ENCODE measurements around the gene SOHLH1.

Gene SOHLH1

DNA sequence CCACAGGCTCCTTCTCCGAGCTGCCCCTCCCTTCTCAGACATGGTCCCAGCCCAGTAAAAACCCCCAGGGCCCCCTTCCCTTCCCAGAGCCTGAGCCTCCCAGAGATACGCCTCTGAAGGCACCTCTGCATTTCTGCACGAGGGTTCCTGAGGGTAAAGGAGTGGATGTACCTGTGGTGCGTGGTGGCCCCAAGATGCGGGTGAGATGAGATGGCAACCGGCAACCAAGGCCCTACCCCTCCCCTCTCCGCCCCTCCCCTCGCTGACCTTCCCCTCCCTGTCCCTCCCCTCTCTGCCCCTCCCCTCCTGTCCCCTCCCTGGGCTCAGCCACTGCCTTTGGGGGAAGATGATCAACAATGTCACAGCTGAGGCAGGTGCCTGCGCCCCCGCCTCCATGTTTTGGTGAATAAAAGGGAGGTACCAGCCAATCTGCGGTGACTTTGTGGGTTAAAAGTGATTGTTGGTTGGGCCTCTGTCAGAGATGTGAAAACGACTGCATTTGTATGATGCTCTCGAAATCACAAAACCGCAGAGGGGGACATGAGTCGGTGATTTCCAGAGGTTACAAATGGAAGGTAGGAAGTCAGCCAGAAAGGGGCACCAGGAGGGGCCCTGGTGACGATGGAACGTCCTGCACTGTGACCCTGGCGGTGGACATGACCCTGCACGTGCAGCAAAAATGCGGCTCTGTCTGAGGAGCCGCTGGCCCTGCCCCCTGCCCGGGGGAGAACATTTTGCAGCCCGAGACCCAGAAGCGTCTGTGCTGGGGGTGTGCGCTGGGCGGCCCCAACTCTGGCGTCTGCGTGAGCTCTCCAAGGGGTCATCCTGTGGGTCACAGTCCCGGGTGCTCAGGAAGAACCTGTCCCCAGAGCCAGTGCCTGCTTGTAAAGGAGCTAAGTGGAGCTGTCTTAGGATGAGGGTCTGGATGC lies 32.5 kb downstream of the SOHLH1 start:
- in situ Hi-C loops (cut with HindIII; ENCODE audit: low pct_ligation_motif_present, low pct_unique_long_range_greater_than_20kb, low sequenced_read_pairs): no loop called here
- DNase-seq: no peak

DNA sequence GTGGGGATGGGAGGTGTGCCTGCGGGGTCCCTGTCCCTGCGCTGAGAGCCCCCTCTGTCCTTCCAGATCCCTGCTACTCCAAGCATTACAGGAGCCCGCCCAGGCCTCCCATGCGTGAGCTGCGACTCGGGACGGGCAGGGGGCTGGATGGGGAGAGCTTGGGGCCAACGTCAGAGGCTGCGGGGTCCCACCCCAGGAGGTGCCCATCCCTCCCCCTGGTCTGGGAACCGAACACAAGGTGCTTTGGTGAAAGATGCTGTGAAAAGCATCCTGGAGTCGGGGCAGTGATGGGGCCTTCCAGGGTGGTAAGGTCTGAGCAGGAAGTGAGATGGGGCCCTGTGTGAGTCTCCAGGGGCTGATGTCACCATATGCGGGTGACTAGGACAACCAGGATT lies 33.5 kb downstream of the SOHLH1 start:
- no peak for DNase-seq
- in situ Hi-C loops (cut with HindIII; ENCODE audit: low pct_ligation_motif_present, low pct_unique_long_range_greater_than_20kb, low sequenced_read_pairs): no loop called here

DNA sequence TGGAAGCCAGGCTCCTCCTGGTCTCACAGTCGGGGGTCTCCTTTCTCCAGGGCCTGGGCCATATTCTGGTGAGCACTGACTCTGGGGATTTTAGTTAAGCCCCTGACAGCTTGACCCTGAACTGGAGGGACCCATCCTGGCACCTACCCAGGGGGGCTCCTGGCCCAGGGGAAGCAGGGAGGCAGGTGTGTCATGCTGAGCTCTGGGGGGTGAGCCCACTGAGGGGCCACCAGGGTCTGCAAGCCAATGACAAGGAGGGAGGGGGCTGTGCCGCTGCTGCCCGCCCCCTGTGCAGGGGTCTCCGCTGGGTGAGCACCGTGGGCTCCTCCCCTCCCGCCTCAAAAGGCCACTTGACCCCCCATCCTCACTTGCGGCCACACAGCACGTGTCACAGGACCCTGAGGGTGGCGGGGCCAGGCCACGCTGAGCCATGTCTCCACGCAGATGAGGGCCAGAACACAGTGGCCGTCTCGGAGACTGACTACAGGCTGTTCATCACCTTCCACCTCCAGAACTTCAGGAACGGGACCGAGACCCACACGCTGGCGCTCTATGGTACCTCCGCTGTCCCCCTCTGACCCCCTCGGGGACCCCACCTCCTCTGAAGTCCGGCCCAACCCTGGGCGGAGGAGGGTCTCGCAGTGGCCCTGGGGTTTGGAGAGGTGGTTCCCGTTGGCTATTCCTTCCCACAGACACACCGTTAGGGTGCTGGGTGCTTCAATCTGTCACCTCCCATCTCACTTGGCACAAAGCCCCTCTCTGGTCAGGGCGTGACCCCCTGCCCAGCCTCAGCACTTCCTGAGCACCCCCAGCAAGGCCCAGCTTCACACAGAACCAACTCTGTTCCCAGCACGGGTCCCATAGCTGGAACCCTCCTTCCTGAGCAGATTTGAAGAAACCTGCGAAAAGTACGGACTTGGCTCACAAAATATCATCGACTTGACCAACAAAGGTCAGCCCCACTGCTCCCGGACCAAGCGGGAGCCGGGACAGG lies 34.2 kb downstream of the SOHLH1 start:
- in situ Hi-C loops (cut with HindIII; ENCODE audit: low pct_ligation_motif_present, low pct_unique_long_range_greater_than_20kb, low sequenced_read_pairs): no loop called here
- no peak for DNase-seq

DNA sequence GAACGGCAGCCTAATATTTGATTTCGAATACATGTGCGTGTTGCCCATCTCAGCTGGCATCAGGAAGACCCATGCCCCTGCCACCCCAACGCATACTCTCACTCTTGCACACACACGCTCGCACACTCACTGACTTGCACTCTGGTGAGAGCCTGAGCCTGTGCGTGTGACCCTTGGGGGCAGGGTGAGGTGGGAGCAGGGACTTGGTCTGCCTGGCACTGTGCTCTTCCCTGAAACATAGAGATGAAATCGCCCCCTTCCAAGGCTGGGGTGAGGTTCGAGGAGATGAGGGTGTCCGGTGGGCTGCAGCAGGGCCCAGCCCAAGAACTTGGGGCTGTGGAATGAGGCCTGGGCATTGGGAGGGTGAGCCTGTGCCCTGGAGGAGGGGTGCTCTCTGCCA lies 35.0 kb downstream of the SOHLH1 start:
- no peak for DNase-seq
- in situ Hi-C loops (cut with HindIII; ENCODE audit: low pct_ligation_motif_present, low pct_unique_long_range_greater_than_20kb, low sequenced_read_pairs): no loop called here

DNA sequence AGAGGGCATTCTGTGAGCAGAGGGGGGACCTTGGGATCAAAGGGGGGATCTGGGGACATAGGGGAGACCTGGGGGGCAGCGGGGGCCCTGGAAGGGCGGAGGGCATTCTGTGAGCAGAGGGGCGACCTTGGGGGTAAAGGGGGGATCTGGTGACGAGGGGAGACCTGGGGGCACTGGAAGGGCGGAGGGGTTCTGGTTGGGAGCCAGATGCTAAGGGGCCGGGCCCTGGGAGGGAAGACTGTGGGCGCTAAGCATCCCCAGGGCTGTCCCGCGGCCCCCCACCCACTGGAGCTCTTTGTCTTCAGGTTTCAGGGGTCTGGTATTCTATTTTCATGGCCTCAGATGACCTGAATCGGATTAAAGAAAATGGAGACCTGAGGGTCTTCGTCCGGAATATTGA lies 35.4 kb downstream of the SOHLH1 start:
- no peak for DNase-seq
- in situ Hi-C loops (cut with HindIII; ENCODE audit: low pct_ligation_motif_present, low pct_unique_long_range_greater_than_20kb, low sequenced_read_pairs): no loop called here

DNA sequence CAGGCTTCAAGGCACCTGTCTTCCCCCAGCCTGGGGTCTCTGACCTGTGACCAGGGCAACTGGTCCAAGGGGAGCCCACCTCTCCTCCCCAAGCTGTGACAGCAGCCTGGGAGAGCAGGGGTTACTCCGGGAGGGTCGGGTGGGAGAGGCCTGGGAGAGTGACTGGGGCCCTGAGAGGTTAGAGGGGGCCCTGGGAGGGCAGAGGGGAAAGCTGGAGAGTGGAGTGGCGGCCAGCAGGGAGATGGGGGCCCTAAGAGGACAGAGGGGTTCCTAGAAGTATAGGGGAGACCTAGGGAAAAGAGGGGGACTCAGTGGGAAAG lies 35.9 kb downstream of the SOHLH1 start:
- in situ Hi-C loops (cut with HindIII; ENCODE audit: low pct_ligation_motif_present, low pct_unique_long_range_greater_than_20kb, low sequenced_read_pairs): no loop called here
- no peak for DNase-seq

DNA sequence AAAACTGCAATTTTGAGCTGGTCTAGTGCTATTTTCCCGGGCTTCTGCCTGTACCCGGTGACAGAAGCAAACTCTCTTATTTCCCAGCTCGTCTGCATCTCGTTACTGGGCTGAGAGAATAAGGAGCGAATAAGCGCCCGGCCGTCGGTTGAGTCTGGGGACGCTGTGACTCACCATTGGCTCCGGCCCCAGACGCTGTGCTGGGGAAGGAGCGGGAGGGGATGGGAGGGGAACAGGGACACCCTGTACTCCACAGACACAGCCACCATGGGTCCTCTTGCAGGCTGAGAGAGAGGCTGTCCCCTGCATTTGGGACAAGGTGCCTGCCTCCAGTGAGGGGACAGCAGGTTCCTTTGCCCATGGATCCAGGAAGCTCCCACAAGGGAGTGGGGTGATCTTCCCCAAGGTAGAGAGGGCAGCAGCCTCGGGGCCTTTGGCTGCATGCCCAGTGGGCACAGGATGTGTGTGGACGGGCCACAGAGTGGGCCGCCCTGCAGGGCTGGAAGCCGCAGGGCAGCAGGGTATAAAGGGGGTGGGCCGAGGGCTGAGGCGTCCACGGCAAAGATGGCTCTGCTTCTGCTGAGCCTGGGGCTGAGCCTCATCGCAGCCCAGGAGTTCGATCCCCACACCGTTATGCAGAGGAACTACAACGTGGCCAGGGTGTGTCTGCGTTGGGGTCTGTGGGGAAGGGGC lies 36.4 kb downstream of the SOHLH1 start, which contains the start of gene LCN9:
Gene LCN9, plus strand, starts transcription at position 552 of the 693 bp plus-strand sequence. Its CDS starts 13 bp downstream, at position 565.
- no peak for DNase-seq
- in situ Hi-C loops (cut with HindIII; ENCODE audit: low pct_ligation_motif_present, low pct_unique_long_range_greater_than_20kb, low sequenced_read_pairs): no loop called here

DNA sequence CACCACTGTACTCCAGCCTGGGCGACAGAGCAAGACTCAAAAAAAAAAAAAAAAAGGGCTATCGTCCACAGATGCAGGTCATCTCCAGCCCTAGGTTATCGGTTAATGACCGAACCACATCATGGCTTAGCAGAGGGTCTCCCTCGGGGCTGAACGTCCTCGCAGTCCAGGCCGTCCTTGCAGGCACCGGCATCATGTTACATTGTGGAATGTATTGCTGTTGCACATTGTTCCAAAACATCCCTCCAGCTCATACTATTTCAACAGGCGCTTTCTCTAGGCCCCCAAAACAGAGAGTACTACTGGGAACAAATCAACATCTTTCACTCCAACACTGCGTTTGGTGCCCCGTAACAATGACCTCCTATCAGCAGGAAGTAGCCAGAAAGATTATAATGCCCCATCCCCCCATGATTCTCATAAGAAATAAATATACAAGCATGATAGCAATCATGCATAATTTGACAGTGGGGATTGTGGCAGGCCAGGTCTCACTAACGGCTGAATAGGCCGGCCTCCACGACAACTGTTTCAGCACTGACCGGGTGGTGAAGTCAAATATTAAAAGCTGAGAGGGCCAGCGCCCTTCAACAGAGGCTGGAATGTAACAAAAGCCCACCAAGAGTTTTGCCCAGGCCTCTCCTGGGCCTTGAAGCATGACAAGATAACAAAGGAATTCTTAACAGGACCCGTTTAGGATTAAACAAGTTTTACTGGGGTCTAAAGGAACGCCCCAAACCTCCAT lies 37.3 kb downstream of the SOHLH1 start:
- in situ Hi-C loops (cut with HindIII; ENCODE audit: low pct_ligation_motif_present, low pct_unique_long_range_greater_than_20kb, low sequenced_read_pairs): no loop called here
- DNase-seq: no peak

DNA sequence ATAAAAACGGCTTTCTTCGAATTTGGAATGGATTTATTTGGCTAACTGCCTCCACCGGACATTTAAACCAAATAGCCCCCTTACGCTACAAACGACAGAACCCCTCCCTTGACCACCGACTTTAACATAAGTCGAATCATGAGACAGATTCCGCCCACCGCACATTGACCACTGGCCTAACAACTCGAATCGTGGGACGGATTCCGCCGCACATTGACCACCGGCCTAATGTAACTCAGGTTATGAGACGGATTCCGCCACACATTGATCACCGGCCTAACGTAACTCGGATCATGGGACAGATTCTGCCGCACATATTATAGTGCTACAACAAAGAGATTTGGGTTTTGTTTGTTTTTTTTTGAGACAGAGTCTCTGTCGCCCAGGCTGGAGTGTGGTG lies 38.9 kb downstream of the SOHLH1 start:
- DNase-seq: no peak
- in situ Hi-C loops (cut with HindIII; ENCODE audit: low pct_ligation_motif_present, low pct_unique_long_range_greater_than_20kb, low sequenced_read_pairs): no loop called here

DNA sequence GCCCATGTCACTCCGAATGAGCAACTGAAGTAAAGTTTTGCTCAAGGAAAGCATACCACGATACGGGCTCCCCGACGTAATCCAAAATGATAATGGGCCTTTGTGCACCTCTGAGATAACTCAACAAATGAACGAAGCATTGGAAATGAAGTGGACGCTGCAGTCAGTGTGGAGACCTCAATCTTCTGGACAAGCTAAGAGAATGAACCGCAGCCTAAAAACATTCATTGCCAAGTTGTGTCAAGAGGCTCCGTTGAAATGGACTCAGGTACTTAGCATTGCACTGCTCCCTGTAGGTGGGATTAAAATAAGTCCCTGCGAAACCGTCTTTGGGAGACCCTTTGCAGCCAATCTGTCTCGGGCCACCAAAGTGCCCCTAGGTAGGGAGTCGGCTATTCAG lies 40.0 kb downstream of the SOHLH1 start:
- in situ Hi-C loops (cut with HindIII; ENCODE audit: low pct_ligation_motif_present, low pct_unique_long_range_greater_than_20kb, low sequenced_read_pairs): no loop called here
- DNase-seq: no peak

DNA sequence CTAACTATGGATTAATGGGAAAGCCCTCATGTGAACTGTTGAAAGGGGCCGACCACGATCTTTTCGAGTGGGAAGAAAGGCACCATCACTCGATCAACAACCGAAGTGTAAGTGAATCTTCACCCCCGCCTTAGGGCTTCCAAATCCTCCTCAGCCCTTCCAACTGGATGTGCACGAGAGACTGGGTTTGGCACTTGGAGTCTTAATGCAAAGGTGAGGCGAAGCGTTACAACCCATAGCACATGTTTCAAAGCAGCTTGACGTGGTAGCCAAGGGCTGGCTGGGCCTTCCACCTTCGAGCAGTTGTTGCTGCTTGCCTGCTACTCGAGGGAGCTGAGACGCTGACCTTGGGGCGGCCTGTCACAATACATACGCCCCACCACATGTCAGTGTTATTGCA lies 41.9 kb downstream of the SOHLH1 start:
- DNase-seq: no peak
- in situ Hi-C loops (cut with HindIII; ENCODE audit: low pct_ligation_motif_present, low pct_unique_long_range_greater_than_20kb, low sequenced_read_pairs): no loop called here

DNA sequence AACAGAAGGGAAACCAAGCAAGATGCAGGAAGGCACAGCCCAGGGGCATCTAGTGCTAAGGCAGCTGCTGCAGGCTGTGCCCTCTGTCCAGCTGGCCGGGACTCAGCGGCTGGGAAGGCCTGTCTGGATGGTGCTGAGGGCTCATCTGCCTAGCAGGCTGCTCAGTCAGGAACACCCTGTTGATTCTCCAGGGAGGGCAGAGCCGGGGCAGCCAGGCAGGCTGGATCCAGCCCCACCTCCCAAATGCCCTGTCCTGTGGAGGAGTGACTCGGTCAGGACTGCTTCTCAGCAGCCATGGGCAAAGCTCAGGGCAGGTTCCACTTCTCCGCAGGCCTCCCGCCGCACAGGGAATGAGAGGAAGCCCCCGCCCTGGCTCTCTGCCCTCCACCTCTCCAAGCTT lies 44.0 kb downstream of the SOHLH1 start:
- in situ Hi-C loops (cut with HindIII; ENCODE audit: low pct_ligation_motif_present, low pct_unique_long_range_greater_than_20kb, low sequenced_read_pairs): no loop called here
- no peak for DNase-seq

DNA sequence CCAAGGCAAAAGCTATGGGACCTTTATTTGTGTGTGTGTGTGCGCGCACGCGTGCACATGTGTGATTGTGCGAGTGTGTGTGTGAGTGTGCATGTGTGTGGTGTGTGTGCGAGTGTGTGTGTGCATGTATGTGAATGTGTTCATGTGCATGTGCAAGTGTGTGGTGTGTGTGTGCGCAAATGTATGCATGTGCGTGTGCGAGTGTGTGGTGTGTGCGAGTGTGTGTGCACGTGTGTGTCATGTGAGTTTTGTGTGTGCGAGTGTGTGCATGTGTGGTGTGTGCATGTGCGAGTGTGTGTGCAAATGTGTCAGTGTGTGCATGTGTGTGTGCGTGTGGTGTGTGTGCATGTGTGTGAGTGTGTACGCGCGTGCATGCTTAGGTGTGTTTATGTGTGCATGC lies 48.9 kb downstream of the SOHLH1 start:
- DNase-seq: no peak
- in situ Hi-C loops (cut with HindIII; ENCODE audit: low pct_ligation_motif_present, low pct_unique_long_range_greater_than_20kb, low sequenced_read_pairs): no loop called here

DNA sequence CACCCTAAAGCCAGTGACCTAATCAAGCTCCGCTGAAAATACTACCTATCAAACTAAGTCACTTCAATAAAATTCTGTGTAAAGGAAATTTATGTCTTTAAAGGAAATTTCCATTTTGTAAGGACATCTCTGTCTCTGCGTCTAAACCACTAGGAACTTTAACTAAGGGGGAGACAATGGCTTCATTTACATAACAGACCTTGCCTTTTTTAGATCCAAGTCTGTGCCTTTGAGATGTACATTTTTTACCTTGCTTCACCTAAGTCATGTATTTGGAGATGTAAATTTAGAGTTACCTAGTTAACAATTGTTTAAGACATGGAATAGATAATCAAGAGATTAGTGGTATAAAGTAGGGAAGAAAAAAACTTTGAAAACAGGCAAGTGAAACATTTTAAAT lies 49.8 kb downstream of the SOHLH1 start:
- in situ Hi-C loops (cut with HindIII; ENCODE audit: low pct_ligation_motif_present, low pct_unique_long_range_greater_than_20kb, low sequenced_read_pairs): no loop called here
- DNase-seq: no peak

DNA sequence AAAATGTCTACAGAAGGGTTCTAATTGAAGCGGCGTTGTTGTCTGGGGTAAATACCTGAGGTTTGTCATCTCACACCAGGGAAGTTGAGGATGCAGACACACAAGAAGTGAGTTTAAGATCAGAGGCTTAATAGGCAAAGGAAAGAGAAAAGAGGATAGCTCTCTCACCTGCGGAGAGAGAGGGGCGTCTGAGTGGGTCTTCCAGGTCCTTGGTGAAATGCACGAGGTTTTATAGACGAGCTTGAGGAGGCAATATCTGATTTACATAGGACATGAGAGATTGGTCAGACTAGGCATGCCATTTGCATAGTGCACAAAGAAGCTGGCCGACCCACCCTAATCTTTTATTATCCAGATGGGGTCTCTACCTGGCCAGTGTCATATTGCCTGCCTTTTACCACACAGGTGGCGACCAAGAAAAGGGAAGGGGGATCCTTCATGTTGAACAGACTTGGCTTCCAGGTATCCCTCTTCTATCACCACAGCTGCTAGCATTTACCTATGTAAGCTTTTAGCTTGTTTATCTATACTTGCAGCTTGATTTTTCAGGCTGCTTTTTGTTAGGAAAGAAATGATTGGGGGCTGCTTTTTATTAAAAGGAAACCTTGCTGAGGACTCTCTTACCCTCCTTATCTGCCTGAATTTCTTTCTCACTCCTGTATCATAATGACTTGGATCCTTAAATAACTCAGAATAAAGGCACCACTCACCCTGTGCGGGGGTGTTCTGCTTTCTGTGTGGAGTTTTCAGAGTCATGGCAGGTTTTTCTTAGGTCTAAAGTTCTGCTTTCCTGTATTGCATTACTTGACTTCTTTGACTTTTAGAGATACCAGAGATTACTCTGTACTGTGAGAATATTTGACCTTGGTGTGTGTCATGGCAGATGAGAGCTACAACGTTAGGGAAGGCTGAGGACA lies 50.5 kb downstream of the SOHLH1 start:
- in situ Hi-C loops (cut with HindIII; ENCODE audit: low pct_ligation_motif_present, low pct_unique_long_range_greater_than_20kb, low sequenced_read_pairs): no loop called here
- DNase-seq: no peak

DNA sequence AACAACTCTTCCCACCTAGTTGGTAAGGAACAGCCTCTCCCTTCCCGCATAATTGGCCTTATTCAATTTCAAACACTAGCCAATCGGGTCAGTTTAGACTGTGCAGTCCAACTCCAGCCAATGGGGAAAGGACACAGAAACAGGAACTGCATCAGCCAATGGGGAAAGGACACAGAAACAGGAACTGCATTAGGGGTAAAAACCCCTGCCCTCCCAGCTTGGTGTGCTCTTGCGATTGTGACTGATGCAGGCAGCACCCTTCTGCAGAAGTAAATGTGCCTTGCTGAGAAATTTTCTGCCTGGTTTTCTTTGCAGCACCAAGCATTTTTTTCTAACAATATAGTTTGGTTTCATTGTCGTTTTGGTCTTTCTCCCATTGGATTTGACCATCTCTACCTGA lies 51.4 kb downstream of the SOHLH1 start:
- no peak for DNase-seq
- in situ Hi-C loops (cut with HindIII; ENCODE audit: low pct_ligation_motif_present, low pct_unique_long_range_greater_than_20kb, low sequenced_read_pairs): no loop called here

DNA sequence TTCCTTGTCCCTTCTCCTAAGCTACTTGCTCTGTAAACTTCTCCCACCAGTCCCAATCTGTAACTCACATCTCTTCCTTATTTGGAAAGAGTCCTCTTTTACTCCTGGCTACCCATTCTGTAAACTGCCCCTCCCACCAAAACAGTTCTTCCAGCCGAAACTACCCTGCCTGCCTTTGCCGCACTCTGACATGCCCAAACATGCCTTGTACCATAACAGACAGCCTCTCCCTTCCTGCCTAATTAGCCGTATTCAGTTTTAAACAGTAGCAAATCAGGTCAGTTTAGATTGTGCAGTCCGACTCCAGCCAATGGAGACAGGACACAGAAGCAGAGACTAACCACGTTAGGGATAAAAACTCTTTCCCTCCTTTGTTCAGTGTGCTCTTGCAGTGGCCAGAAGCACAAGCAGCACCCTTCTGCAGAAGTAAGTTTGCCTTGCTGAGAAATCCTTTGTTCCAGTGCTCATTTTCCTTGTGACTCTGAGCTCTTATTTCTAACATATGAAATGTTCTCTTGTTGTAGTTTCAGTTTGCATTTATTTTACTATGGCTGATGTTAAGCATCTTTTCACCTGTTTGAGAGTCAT lies 54.6 kb downstream of the SOHLH1 start:
- DNase-seq: no peak
- in situ Hi-C loops (cut with HindIII; ENCODE audit: low pct_ligation_motif_present, low pct_unique_long_range_greater_than_20kb, low sequenced_read_pairs): no loop called here
